Retinal pigment epithelial cell (primary cell): Measurements from ENCODE around the gene KCTD20.
"Not testable (repeated sequence)": the region's sequence is repeated elsewhere in the genome, so short reads cannot be mapped to it uniquely, and the experiment has no call there.

ENCODE experiments used
- DNase-seq: peaks from one replicate; pipeline ENCODE4 v3.0.0-alpha.2; 2010; ENCODE audit warnings: low read depth
- H3K4me3 ChIP-seq: 2 replicates; pipeline ENCODE4 v1.5.1; 2011; ENCODE audit warnings: mild to moderate bottlenecking, low read length, control low read depth, moderate library complexity
- CTCF ChIP-seq: conservative IDR thresholded peaks from 2 replicates; pipeline ENCODE4 v1.5.1; 2011; ENCODE audit warnings: low read depth, low read length, control low read depth, inconsistent platforms

KCTD20 gene

GRCh38 chr6:36463676-36464075, 20.9 kb downstream of the KCTD20 start:
- no peak for DNase-seq
- H3K4me3 ChIP-seq = no peak overlapping the region
- no peak for TF ChIP-seq CTCF

GRCh38 chr6:36464233-36464632, 21.4 kb downstream of the KCTD20 start:
- DNase-seq = no peak
- H3K4me3 ChIP-seq = no peak overlapping the region
- TF ChIP-seq CTCF = no peak

- DNase-seq = no peak
- no peak for TF ChIP-seq CTCF
- no peak overlapping the region for H3K4me3 ChIP-seq
These were observed 24.8 kb downstream of the KCTD20 start for GRCh38 chr6:36467625-36468024.

GRCh38 chr6:36469148-36469661, 26.4 kb downstream of the KCTD20 start:
- DNase-seq = no peak
- no peak for TF ChIP-seq CTCF
- no peak overlapping the region for H3K4me3 ChIP-seq

GRCh38 chr6:36469946-36470345, 27.1 kb downstream of the KCTD20 start:
- no peak for DNase-seq
- no peak for TF ChIP-seq CTCF
- H3K4me3 ChIP-seq = no peak overlapping the region

GRCh38 chr6:36478051-36478526, 35.3 kb downstream of the KCTD20 start:
- no peak for DNase-seq
- H3K4me3 ChIP-seq = no peak overlapping the region
- TF ChIP-seq CTCF = no peak

GRCh38 chr6:36479256-36479655, 36.5 kb downstream of the KCTD20 start:
- H3K4me3 ChIP-seq = no peak overlapping the region
- DNase-seq = no peak
- TF ChIP-seq CTCF = no peak

- DNase-seq, H3K4me3 ChIP-seq: not testable (repeated sequence)
These were observed 40.5 kb downstream of the KCTD20 start for GRCh38 chr6:36483326-36483725.
